ENCODE data around the gene NRG3.

NRG3 gene

GRCh38 chr10:82213784-82214183 lies 338.8 kb downstream of the NRG3 start:
- DNase-seq (ENCODE audit: low read depth), result no peak

- no peak for DNase-seq (ENCODE audit: low read depth)
Observed at GRCh38 chr10:82221056-82221455, 346.1 kb downstream of the NRG3 start.

DNA sequence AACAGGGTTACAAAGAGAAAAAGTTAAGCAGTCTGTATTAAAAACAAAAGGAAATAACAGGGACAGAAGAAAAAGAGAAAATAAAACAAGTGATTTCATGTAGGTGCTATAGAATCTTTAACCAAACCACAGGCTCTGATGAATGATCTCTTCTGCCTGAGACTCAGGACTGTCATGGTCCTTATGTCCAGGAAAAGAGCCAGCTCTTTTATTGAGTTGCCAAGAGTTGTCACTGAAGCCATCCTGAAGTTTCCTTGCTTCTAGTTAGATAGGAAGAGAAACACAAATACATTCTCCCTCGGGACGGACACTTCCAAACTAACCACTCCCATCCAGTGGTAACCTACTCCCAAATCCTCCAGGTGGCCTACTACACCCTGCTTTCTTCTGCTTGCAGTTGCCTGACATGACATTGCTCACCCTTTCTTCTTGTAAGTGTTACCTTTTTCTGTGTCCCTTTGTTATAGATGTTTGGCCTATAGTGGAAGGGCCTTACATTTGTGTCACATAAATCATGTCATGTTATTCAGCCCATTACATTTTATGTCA lies 346.7 kb downstream of the NRG3 start:
- DNase-seq (ENCODE audit: low read depth), result no peak

DNA sequence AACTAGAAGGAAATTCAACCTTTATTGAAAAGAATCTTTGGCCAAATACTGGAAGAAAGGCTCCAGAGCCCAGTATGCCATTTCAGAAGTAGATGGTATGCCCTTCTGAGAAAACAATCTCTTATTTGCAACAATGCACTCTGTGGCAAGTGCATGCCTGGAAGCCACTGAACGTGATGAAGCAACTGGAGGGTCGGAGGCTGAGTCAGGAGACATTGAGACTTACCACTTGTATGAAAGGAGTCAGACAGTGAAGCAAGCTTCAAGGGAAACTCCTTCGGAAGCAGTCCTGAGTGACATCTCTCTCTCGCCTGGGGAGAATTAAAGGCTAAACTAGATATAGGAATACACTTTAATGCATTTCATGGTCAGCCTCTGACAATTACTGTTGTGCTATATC lies 353.7 kb downstream of the NRG3 start:
- DNase-seq (ENCODE audit: low read depth), result no peak

DNA sequence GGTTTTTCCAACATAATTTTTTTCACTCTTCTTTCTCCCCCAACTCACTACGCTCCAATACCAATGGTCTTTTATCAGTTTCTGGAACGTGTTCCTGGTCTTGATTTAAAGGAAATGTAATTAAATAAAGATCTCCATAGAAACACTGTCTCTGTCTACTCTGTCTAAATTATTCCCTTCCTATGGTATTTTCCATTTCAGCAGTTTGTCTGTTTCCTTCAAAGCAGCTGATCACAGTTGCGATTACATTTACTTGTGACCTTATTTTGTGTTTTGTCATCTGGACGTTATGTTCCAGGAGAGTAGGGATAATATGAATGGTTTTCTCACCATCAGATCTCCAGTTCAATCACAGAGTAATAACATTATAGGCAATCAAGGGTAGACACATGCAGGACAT lies 359.2 kb downstream of the NRG3 start:
- no peak for DNase-seq (ENCODE audit: low read depth)

- no peak for DNase-seq (ENCODE audit: low read depth)
Observed at GRCh38 chr10:82236084-82236731, 361.2 kb downstream of the NRG3 start.

DNA sequence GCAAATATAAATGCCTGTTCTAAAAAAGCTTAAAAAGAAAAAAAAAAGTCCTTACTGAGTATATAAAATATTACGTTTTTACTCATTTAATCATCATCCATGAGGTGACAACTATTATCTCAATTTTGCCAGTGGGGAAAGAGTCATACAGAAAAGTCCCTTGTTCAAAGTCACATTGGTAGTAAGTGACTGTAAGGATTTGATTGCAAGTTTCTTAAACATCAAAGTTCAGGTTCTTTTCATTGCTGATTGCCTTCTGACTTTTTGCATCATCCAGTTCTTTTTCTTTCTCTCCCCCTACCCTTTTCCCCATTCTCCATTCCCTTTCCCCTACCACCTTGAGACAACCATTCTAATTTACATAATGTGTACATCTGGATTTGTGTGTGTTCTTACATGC lies 363.3 kb downstream of the NRG3 start:
- no peak for DNase-seq (ENCODE audit: low read depth)

DNA sequence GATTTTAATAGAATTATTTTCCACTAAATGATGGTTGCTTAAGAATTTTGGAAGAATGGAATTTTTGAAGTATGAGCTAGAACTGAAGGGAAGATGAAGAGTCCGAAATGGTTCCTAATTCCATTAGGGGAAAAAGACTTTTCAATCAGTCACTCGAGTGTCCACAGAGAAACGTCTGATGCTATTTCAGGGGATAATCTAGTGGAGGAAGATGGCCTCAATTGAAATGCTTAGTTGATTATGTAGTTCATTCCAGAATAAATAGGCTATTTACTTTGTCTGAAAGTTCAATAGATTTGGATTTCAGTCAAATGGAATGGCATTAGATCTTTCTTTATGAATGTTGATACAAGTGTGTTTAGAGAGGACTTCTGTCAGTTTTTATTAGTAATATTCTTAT lies 365.4 kb downstream of the NRG3 start:
- DNase-seq (ENCODE audit: low read depth), result no peak

- no peak for DNase-seq (ENCODE audit: low read depth)
Observed at GRCh38 chr10:82242778-82243177, 367.8 kb downstream of the NRG3 start.

GRCh38 chr10:82245157-82245556 lies 370.2 kb downstream of the NRG3 start:
- no peak for DNase-seq (ENCODE audit: low read depth)

GRCh38 chr10:82245906-82246560 lies 371.0 kb downstream of the NRG3 start:
- no peak for DNase-seq (ENCODE audit: low read depth)

- no peak for DNase-seq (ENCODE audit: low read depth)
Observed at GRCh38 chr10:82249141-82249540, 374.1 kb downstream of the NRG3 start.

GRCh38 chr10:82251222-82251906 lies 376.4 kb downstream of the NRG3 start:
- DNase-seq (ENCODE audit: low read depth), result no peak

DNA sequence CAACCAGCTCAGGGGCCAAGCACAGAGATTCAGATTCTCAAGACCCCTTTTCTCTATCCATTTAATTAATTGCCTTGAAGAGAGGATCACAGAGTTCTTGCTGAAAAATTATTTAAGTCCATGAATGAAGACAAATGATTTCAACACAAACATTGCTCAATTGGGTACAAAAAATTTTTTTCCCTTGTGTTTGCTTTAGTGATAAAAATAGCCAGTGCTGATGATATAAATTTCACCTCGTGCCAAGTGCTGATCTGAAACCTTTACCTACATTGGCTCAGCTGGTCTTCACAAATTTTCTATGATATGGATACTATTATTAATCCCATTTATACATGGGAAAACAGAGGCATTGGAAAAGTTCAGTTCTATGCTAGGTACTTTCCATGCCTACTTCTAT lies 377.1 kb downstream of the NRG3 start:
- DNase-seq (ENCODE audit: low read depth), result no peak

DNA sequence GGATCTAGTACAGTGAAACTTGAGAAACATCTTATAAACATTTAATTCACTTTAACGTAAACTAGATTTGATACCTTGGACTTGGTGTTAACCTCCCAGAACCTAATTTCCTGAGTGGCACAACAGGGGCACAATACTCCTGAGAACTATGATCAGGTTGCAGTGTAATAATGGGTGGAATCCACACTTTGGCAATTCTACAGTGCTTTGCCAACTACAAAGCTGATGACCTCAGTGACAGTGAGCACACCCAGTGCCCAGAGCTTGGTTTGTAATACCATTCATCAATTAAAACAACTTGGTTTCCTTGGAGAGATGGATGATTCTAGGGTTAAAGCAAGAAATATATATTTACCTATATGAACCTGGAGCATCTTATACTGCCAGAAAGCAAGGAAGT lies 379.2 kb downstream of the NRG3 start:
- no peak for DNase-seq (ENCODE audit: low read depth)

GRCh38 chr10:82256275-82256674 lies 381.3 kb downstream of the NRG3 start:
- no peak for DNase-seq (ENCODE audit: low read depth)

DNA sequence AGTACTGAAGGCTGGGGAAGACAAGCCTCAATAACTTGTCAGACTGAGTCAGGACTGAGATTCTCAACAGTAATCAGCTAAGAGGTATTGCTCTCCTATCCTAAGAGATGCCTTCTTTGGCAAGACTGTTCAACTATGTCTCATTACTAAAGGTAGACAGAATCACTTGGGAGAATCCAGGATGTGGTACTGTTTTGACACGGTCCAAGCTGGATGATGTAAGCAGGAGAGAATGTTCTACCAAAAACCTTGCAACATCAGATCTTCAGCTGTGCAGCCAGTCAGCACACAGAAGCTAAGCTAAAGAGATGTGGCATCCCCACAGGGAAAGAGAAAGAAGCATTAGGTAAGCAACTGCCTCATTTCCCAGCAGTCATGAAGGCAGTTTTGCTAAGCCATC lies 391.4 kb downstream of the NRG3 start:
- no peak for DNase-seq (ENCODE audit: low read depth)

DNA sequence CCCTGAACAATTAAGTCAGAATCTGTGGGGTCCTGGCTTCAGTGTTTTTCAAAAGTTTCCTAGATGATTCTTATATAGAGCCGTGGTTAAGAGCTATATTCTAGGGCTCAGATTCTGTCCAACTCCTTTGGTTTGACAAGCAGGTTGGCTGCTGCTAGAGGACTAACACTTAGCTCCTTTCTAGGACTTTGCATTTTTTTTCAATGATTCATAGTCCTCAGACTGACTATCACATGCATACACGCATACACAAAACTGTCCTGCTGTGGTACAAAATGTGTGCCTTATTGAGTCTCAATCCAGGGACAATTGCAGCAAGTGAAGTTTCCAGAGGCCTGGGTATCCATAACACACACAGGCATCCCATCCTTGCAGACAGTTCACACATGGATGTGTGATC lies 392.0 kb downstream of the NRG3 start:
- DNase-seq (ENCODE audit: low read depth), result no peak

DNA sequence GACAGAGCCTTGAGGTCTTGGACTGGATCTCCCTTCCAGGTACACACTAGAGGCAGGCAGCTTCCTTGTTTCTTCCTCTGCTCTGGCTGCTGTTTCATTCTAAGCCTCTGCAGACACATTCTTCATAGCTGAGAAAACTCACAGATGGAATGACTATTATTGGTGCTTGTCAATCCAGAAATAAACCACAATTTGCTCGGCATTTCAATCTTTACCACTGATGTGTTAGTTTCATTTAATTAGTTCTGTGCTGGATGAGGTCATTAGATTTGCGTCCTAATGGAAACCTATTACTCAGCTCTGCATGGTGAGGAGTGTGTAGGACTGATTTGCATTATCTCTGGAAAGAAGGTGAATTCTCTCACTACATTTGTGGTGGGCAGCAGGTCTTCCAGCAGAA lies 392.5 kb downstream of the NRG3 start:
- no peak for DNase-seq (ENCODE audit: low read depth)

GRCh38 chr10:82267960-82268359 lies 393.0 kb downstream of the NRG3 start:
- no peak for DNase-seq (ENCODE audit: low read depth)

GRCh38 chr10:82277591-82277990 lies 402.6 kb downstream of the NRG3 start:
- no peak for DNase-seq (ENCODE audit: low read depth)

GRCh38 chr10:82278401-82279182 lies 403.6 kb downstream of the NRG3 start:
- no peak for DNase-seq (ENCODE audit: low read depth)
